GM11168 (cell line): ENCODE data around the gene ESPL1.
"Not testable (repeated sequence)": the region's sequence is repeated elsewhere in the genome, so short reads cannot be mapped to it uniquely, and the experiment has no call there.

Experiments
- in situ Hi-C: fragments of 300-500 bp; cut with MboI; formaldehyde crosslinking; loops from one replicate; pipeline ENCODE4 v1.12.0; 2022; ENCODE audit warnings: low sequenced_read_pairs; ENCODE audit not compliant: unreplicated experiment

The ESPL1 gene

DNA sequence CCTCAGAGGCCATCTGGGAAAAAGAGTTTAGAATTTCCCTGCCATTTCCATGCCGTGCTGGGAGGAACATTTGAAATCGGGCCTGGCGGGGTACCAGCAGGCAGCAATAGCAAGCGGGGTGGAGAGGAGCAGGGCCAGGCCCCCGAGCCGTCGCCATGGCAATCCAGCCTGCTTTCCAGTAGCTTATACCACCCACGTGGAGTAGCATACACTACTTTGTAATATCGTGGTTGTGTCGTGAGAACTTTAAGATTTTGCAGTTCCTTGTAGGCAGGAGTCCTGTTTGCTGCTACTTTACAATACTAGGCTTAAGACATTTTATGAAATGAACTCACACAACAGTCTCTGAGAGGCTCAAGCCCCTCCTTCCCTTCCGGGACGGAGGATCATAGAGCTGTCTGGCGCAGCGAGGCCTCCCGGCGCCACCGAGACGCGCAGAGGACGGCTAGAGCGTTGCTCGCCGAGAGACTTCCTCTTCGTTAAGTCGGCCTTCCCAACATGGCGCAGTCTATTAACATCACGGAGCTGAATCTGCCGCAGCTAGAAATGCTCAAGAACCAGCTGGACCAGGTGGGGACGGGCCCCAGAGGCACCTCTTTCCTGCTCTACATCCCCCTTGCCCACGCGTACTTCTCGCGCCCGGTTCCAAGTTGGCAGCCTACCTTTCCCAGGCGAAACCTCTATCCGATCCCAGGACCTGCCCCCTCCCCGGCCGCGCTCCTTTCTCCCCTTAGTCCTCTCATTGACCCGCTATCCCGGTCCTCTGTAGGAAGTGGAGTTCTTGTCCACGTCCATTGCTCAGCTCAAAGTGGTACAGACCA lies 27.2 kb downstream of the ESPL1 start, which contains the start of gene PFDN5:
PFDN5 (plus strand) TSS at position 473 of the 821 bp plus-strand sequence; CDS start at position 499, 26 bp downstream.
- in situ Hi-C loops = no loop called here

GRCh38 chr12:53295891-53296219 lies 27.8 kb downstream of the ESPL1 start:
- in situ Hi-C loops = no loop called here

GRCh38 chr12:53297106-53297505 lies 29.0 kb downstream of the ESPL1 start:
- in situ Hi-C loops = not testable (repeated sequence)

DNA sequence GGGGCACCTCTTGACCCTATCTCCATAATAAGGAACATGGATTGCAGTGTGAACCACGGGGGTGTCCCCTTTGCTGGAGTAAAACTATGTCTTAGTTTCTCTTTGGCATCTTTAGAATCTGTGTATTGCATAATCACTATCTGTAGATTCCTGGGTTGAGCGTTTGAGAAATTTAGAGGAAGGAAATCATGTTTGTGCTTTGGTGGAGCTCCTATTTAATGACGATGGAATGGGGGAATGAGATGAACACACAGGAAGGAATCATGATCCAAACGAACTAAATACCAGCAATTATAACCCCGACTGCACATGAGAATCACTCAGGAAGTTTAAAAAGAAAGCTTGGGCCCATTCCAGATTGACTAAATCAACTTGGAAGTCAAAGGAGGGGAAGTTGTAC lies 30.1 kb downstream of the ESPL1 start:
- in situ Hi-C loops = no loop called here

GRCh38 chr12:53299101-53299453 lies 31.0 kb downstream of the ESPL1 start:
- in situ Hi-C loops = no loop called here

GRCh38 chr12:53299454-53300180 lies 31.5 kb downstream of the ESPL1 start, which contains the start of gene MYG1:
TSS of gene MYG1 (plus strand) at chr12:53299695. CDS start at chr12:53299738, 43 bp downstream.
- in situ Hi-C loops = no loop called here

GRCh38 chr12:53300187-53300586 lies 32.1 kb downstream of the ESPL1 start:
- in situ Hi-C loops = no loop called here

GRCh38 chr12:53302903-53303302 lies 34.8 kb downstream of the ESPL1 start:
- in situ Hi-C loops = no loop called here

DNA sequence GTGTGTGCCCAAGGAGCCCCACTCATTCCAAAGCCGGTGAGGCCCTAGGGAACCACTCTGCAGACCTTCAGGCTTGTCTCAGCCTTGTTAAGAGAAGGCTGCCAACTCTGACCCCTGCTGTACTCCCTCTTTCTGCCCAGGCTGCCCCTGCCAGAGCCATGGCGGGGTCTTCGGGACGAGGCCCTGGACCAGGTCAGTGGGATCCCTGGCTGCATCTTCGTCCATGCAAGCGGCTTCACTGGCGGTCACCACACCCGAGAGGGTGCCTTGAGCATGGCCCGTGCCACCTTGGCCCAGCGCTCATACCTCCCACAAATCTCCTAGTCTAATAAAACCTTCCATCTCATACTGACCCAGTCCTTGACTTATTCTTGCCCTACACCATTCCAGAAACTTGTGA lies 38.7 kb downstream of the ESPL1 start:
- in situ Hi-C loops = no loop called here

- in situ Hi-C loops = no loop called here
Observed at GRCh38 chr12:53308276-53308675, 40.2 kb downstream of the ESPL1 start.

DNA sequence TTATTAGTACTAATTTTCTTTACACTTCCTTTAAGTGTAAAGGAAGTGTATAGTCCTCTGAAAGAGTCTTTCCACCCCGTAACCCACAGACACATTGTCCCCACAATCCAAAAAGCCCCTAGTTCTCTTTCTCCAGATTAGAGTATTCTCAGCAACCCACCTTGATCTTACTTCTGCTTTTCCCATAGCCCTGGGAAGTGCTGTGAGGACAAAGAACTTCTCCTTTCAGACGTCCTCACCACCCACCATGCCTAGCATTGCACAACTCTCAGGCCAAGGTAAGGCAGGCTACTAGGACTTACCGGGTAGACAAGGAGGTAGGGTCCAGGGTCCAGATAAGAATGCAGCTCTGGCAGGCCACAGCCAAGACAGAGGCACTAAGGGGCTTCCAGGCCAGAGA lies 45.9 kb downstream of the ESPL1 start:
- in situ Hi-C loops = no loop called here

- in situ Hi-C loops = no loop called here
Observed at GRCh38 chr12:53320352-53321195, 52.5 kb downstream of the ESPL1 start.

DNA sequence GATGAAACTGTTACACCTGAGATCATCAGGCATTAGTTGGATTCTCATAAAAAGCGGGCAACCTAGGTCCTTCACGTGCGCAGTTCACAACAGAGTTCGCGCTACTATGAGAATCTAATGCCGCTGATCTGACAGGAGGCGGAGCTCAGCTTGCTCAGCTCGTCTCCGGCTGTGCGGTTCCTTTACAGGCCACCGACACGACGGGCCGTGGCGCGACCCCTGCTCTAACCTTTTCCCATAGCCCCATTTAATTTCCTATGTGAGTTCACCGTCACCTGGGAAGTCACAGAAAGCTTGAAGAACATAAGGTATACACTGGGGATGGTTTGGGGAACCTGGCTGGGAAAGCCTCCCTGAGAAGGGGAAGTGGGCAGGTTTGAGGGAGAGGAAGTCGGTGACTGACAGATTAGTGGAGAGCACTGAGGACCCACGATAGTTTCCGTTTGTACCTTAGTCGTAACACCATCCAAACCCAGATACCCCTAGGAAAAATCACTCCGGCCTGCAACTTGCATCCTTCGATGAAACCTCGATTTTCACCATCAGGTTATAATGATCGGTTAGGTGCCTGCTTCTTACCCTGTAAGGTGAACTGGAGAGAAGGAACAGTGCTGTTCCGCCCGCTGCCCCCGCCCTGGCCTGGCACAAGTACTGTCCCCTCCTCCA lies 56.1 kb downstream of the ESPL1 start:
- in situ Hi-C loops = no loop called here

- in situ Hi-C loops = no loop called here
Observed at GRCh38 chr12:53324779-53325510, 56.8 kb downstream of the ESPL1 start.

GRCh38 chr12:53325511-53326061 lies 57.5 kb downstream of the ESPL1 start:
- in situ Hi-C loops = no loop called here

- in situ Hi-C loops = no loop called here
Observed at GRCh38 chr12:53326460-53327185, 58.5 kb downstream of the ESPL1 start.

- in situ Hi-C loops = no loop called here
Observed at GRCh38 chr12:53327435-53328042, 59.4 kb downstream of the ESPL1 start.

DNA sequence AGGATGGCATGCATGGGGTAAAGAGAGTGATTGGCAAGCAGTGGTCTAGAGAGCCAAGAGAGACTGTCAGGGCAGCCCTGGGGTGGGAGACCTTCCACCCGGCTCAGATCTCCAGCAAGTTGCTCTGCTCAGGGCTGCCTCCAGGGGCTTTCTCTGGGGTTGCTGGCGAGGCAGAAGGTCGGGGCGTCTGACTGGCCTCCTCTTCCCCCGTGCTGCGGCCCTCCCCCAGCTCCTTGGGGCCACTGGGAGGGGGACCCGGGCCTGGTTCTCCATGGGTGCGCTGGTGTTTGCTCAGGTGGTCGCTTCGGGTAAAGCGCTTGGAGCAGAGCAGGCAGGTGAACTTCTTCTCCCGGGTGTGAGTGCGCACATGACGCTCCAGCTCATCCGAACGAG lies 59.9 kb downstream of the ESPL1 start:
- in situ Hi-C loops = no loop called here
